Measurements from ENCODE around the gene SPATA16. TPM values are rescaled to one million over a fixed set of nuclear protein-coding genes. Genes with fewer than 3 reads are reported as not detected.
"Not testable (repeated sequence)": the region's sequence is repeated elsewhere in the genome, so short reads cannot be mapped to it uniquely, and the experiment has no call there.

SPATA16 gene
- not detected for total RNA-seq

GRCh38 chr3:173140986-173141385 lies at the start of gene SPATA16:
SPATA16 (minus strand) TSS chr3:173141235; CDS start chr3:173117731, 23,504 bp downstream.
- DNase-seq (ENCODE audit: low spot score) (no peak), ATAC-seq (no peak)
- intact Hi-C loops (cut with DNase I) = no loop called here

DNA sequence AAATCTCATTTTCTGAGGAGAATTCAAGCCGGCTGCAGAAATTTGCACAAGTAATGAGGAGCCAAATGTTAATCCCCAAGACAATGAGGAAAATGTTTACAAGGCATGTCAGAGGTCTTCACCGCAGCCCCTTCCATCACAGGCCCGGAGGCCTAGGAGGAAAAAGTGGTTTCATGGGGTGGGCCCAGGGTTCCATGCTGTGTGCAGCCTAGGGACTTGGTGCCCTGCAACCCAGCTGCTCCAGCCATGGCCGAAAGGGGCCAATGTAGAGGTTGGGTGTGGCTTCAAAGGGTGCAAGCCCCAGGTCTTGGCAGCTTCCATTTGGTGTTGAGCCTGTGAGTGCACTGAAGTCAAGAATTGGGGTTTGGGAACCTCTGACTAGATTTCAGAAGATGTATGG lies 42.0 kb upstream of the SPATA16 start:
- DNase-seq (ENCODE audit: low spot score); ATAC-seq; intact Hi-C loops (cut with DNase I): not testable (repeated sequence)

DNA sequence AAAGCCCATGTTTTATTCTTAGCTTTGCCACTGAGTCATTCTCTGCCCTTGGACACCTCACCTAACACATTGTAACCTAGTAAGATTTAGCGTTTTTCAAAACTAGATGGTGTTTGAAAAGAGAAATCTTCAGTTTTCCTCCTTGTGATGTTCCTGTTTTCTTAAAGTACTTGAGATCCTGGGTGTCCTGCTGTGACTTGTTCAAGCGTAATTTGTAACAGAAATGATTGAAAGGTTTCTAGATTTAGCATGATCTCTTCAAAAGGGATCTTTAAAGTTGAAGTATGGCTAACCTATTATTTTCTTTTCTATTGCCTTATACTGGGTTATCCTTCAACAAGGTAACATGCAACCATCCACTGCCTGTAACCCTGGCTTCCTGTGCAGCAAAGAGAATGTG lies 32.6 kb upstream of the SPATA16 start:
- intact Hi-C loops (cut with DNase I) = no loop called here
- ATAC-seq (no peak), DNase-seq (ENCODE audit: low spot score) (no peak)

DNA sequence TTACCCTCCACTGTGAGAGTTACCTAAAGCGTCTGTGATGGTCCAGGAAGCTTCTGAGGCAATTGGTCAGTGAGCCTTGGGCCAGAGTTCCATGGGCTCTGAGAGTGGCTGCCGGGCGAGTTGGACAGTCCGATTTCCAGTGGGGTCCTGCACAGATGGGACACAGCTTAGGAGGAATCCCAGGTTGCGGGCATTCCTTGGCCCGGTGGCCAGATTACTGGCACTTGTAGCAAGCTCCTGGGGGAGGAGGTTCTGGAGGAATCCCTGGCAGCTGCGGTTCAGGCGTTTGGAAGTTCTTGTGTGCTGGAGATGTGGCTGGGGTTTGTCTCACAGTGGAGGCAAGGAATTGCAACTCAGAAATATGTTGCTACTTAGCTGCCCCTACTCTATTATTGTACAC lies 18.1 kb upstream of the SPATA16 start:
- ATAC-seq; intact Hi-C loops (cut with DNase I): not testable (repeated sequence)

GRCh38 chr3:173156533-173156932 lies 15.5 kb upstream of the SPATA16 start:
- ATAC-seq; intact Hi-C loops (cut with DNase I): not testable (repeated sequence)

More for the DNA sequence above, 18.1 kb upstream of the SPATA16 start:
- DNase-seq (ENCODE audit: low spot score) = not testable (repeated sequence)

DNA sequence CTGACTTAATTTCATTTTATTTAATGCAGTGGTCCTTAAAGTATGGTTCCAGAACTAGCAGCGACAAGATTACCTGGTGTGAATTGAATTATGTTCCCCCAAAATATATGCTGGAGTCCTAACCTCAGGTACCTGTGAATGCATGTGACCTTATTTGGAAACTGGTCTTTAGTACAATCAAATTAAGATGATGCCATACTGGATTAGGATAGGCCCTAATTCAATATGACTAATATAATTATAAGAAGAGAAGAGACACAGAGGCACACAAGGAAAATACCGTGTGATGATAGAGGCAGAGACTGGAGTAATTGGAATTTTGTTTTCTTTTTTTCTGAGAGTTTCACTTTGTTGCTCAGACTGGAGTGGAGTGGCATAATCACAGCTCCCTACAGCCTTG lies 12.6 kb upstream of the SPATA16 start:
- ATAC-seq = no peak
- DNase-seq (ENCODE audit: low spot score) = no peak
- intact Hi-C loops (cut with DNase I) = no loop called here

More at GRCh38 chr3:173156533-173156932, 15.5 kb upstream of the SPATA16 start:
- DNase-seq (ENCODE audit: low spot score) = not testable (repeated sequence)

DNA sequence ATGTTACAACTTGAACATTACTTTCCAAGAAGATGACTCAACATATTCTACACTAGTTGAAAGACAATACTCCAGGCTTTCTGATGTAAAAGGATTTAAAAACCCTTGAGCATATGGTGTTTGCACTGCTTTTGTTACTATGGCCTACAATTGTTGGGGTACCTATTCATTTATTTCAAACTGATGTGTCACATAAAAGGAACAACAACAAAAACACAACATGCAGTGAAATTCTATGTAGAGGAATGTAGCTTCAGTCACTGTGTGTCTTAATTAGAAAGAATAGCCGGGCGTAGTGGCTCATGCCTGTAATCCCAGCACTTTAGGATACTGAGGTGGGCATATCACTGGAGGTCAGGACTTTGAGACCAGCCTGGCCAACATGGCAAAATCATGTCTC lies 1.6 kb downstream of the SPATA16 start:
- intact Hi-C loops (cut with DNase I) = no loop called here
- ATAC-seq = no peak
- DNase-seq (ENCODE audit: low spot score) = no peak

- intact Hi-C loops (cut with DNase I) = no loop called here
- DNase-seq (ENCODE audit: low spot score) (no peak), ATAC-seq (no peak)
These were observed 3.0 kb downstream of the SPATA16 start for GRCh38 chr3:173138026-173138425.

DNA sequence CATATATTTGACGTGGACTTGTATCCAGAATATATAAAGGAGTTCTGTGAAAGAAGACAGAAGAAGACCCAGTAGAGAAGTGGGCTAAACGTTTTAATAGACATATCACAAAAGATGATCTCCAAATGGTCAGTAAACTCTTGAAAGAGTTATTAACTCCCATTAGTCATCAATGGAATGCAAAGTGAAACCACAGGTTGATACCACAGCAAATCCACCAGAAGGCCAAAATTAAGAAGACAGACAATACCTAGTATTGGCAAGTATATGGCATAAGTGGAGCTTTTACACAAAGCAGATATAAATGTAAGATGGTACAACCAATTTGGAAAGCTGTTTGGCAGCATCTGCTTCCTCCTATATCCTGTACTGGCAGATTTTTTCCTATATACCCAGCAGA lies 6.0 kb downstream of the SPATA16 start:
- no peak for DNase-seq (ENCODE audit: low spot score)

GRCh38 chr3:173128633-173129032 lies 12.4 kb downstream of the SPATA16 start:
- ATAC-seq = no peak

More for the DNA sequence above, 6.0 kb downstream of the SPATA16 start:
- intact Hi-C loops (cut with DNase I) = no loop called here
- ATAC-seq = no peak

GRCh38 chr3:173111321-173111720 lies 29.7 kb downstream of the SPATA16 start:
- intact Hi-C loops (cut with DNase I) = no loop called here
- ATAC-seq (no peak), DNase-seq (ENCODE audit: low spot score) (no peak)

More at GRCh38 chr3:173128633-173129032, 12.4 kb downstream of the SPATA16 start:
- DNase-seq (ENCODE audit: low spot score) = no peak
- intact Hi-C loops (cut with DNase I) = no loop called here

DNA sequence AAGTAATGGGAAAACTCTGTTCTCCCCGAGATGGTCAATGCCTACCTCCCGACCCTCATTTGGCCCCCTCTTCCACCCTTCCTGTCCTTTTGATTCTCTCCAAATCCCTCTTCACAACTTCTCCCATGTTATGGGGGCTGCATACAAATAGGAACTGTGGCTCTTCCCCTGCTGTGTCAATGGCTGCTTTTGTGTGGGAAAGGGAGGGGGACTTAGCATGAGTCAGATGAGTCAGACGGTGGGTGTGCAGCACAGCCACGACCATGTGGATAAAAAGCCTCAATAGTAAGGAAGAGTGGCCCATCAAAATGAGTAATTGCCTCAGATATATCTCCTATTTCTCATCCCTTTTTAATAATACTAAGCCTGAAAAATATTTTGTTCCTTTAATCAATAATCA lies 31.9 kb downstream of the SPATA16 start:
- intact Hi-C loops (cut with DNase I) = no loop called here
- DNase-seq (ENCODE audit: low spot score) = no peak
- no peak for ATAC-seq

- ATAC-seq (no peak), DNase-seq (ENCODE audit: low spot score) (no peak)
- intact Hi-C loops (cut with DNase I) = no loop called here
These were observed 37.6 kb downstream of the SPATA16 start for GRCh38 chr3:173103469-173103868.

GRCh38 chr3:173098959-173099358 lies 42.1 kb downstream of the SPATA16 start:
- no peak for DNase-seq (ENCODE audit: low spot score)
- no peak for ATAC-seq
- intact Hi-C loops (cut with DNase I) = no loop called here

- intact Hi-C loops (cut with DNase I) = no loop called here
- DNase-seq (ENCODE audit: low spot score) (no peak), ATAC-seq (no peak)
These were observed 43.8 kb downstream of the SPATA16 start for GRCh38 chr3:173096994-173097785.

- DNase-seq (ENCODE audit: low spot score) (no peak), ATAC-seq (no peak)
- intact Hi-C loops (cut with DNase I) = no loop called here
These were observed 44.9 kb downstream of the SPATA16 start for GRCh38 chr3:173096140-173096539.

DNA sequence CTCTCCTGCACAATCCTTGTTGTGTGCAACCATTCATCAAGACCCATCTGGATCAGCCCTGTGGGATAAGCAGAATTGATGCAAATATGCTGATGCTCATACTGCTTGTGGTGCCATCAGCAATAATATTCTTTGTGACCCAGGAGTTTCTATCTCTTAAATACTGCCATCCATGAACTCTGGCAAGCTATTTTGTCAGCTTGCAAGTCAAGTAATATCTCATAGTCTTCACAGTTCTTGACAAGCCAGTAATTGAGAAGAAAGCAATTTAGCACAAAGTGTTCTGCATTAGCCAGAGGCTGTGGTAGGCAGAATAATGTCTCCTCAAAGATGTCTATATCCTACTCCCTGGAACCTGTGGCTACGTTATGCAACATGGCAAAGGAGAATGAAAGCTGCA lies 49.0 kb downstream of the SPATA16 start:
- intact Hi-C loops (cut with DNase I) = no loop called here
- no peak for DNase-seq (ENCODE audit: low spot score)
- ATAC-seq = no peak

DNA sequence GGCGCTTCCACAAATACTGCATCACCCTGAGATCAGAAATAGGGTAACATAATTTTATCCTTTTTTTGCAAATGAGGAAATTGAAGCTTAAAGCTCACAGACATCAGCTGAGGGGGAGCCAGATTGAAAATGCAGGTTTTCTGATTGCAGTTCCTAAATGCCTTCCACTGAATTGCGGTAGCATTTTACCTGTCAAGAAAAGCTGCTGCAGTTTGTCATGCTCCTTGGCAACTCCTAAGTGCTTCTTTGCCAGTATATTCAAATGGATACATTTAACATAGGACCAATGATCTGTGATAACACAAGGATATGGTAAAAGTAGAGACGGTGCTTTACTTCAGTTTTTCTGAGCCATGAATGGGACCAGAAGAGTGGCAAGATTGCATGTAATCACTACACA lies 50.5 kb downstream of the SPATA16 start:
- DNase-seq (ENCODE audit: low spot score) = no peak
- intact Hi-C loops (cut with DNase I) = no loop called here
- ATAC-seq = no peak

DNA sequence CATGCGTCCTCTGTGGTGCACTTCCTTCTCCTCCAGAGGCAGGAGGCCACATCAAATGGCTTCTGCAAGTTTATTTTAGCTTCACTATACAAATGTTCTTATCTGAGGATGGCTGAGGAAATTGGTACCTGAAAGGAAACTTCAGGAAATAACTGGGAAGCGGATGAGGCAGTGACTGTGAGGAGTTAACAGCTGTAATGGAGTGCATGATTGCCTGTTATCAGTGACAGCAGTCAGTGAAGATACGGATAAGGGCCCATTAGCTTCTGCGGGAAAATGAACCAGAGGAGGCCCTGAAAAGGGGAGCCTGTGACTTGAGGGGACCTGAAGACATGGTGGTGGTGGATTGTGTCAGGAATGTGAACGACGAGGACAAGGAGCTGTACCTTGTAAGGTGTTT lies 51.8 kb downstream of the SPATA16 start:
- no peak for ATAC-seq

DNA sequence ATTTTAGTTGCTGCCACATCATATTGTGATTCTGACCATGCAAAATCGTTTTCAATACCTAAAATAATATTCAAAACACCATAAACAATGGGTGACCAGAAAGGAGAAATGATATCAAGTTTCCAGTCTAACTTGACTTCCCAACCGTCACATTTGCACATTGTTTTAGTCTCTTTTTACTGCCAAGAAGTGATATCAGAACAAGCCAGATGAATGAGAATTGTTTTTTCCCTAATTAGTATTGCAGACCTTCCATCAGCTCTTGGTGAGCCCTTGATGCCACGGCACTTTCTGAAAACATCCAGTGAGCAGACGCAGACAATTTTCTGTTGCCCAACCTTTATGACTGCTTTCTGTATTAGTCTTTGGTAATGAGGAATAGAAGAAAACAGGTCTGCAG lies 62.5 kb downstream of the SPATA16 start:
- no peak for DNase-seq (ENCODE audit: low spot score)
- intact Hi-C loops (cut with DNase I) = no loop called here
- no peak for ATAC-seq

More for the DNA sequence above, 51.8 kb downstream of the SPATA16 start:
- intact Hi-C loops (cut with DNase I) = no loop called here
- no peak for DNase-seq (ENCODE audit: low spot score)

Measured in sciatic nerve (tissue), 2 donors.